Karpas-422 (cell line): ENCODE data around the gene SLC24A4. TPM values are rescaled to one million over a fixed set of nuclear protein-coding genes. Genes with fewer than 3 reads are reported as not detected.

Experiments
- DNase-seq: peaks from one replicate; pipeline ENCODE4 v3.0.0-alpha.2; 2015
- H2AFZ ChIP-seq: fragments of 200-600 bp; sonication (generic); 2 replicates; pipeline ENCODE4 v1.6.1; 2014; ENCODE audit warnings: antibody characterized with exemption, low read length, mixed read lengths
- H3K27ac ChIP-seq: fragments of 200-600 bp; sonication (generic); 2 replicates; pipeline ENCODE4 v1.5.1; 2014; ENCODE audit warnings: mild to moderate bottlenecking, low read length, moderate library complexity
- H3K27me3 ChIP-seq: fragments of 200-600 bp; sonication (generic); 2 replicates; pipeline ENCODE4 v1.6.1; 2014; ENCODE audit warnings: low read length, mixed read lengths
- H3K36me3 ChIP-seq: fragments of 200-600 bp; sonication (generic); 2 replicates; pipeline ENCODE4 v1.6.1; 2014; ENCODE audit warnings: low read length, mixed read lengths; ENCODE audit not compliant: insufficient read depth
- H3K4me1 ChIP-seq: fragments of 200-600 bp; sonication (generic); 2 replicates; pipeline ENCODE4 v1.6.1; 2014; ENCODE audit warnings: mild to moderate bottlenecking, low read length, mixed read lengths
- H3K4me2 ChIP-seq: fragments of 200-600 bp; sonication (generic); 2 replicates; pipeline ENCODE4 v1.6.1; 2014; ENCODE audit warnings: low read length, low read depth, mild to moderate bottlenecking; ENCODE audit not compliant: poor library complexity, severe bottlenecking
- H3K4me3 ChIP-seq: fragments of 200-600 bp; sonication (generic); 2 replicates; pipeline ENCODE4 v1.5.1; 2014; ENCODE audit warnings: mild to moderate bottlenecking, antibody characterized with exemption, low read length, mixed read lengths
- H3K79me2 ChIP-seq: fragments of 200-600 bp; sonication (generic); 2 replicates; pipeline ENCODE4 v1.6.1; 2014; ENCODE audit warnings: mild to moderate bottlenecking, low read length, mixed read lengths
- H3K9ac ChIP-seq: fragments of 200-600 bp; sonication (generic); 2 replicates; pipeline ENCODE4 v1.6.0; 2014; ENCODE audit warnings: low read length
- H3K9me2 ChIP-seq: fragments of 200-600 bp; sonication (generic), shearing (Covaris generic); replicated peaks from 2 replicates; pipeline ENCODE4 v1.6.0; 2014; ENCODE audit warnings: mild to moderate bottlenecking, low read length, moderate library complexity; ENCODE audit not compliant: insufficient read depth
- H3K9me3 ChIP-seq: fragments of 300-700, 200-600 bp; sonication (generic); 2 replicates; pipeline ENCODE4 v1.6.1; 2014; ENCODE audit warnings: low read length, mixed read lengths
- H4K20me1 ChIP-seq: fragments of 200-600 bp; sonication (generic); 2 replicates; pipeline ENCODE4 v1.6.1; 2014; ENCODE audit warnings: mild to moderate bottlenecking, antibody characterized with exemption, low read length, low read depth; ENCODE audit not compliant: insufficient read depth
- total RNA-seq: library from RNA; depleted of rRNA; stranded (reverse); fragments of >200 nt; shearing (Covaris generic); gene quantifications from 2 replicates; pipeline ENCODE4 v1.2.3, GENCODE V29; 2014; ENCODE audit warnings: low replicate concordance

The SLC24A4 gene
- total RNA-seq, 1 experiment from 2014 or later: not detected

DNA sequence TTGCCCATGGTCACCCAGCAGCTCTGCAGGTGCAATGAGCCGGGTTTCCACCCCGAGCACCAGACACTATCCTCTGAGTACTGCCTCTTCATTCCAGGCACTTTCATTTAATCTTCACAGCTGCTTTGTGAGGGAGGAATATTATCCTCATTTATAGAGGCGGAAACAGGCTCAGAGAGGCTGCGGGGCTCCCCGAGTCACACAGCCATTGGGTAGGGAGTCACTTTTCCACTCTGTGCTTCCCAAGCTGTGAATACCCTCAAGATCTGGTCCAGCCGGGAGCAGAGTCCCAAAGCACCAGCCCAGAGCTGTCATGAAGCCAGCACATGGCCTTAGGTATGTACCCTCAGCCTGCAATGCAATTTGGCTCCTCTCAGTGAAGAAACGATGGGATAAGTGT, 138.9 kb downstream of the SLC24A4 start:
- H3K9me2 ChIP-seq: no peaks in the 10 kb centered on the region
- H3K27ac ChIP-seq: no peak overlapping the region

DNA sequence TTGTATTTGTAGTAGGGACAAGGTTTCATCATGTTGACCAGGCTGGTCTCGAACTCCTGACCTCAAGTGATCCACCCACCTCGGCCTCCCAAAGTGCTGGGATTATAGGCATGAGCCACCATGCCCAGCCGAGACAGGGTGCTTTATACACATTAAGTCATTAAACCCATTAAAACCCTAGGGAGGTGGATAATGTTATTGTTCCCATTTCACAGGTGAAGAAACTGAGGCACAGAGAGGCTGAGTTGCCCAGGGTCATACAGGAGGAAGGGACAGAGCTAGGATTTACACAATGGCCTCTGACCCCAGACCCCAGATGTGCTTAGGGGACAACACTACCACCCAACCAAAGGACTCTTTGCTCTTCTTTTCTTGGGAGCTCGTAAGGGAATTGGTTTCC, 139.6 kb downstream of the SLC24A4 start:
- Histone ChIP-seq H2AFZ (no peak overlapping the region), H3K9me3 (peaks cover 11% of the 10 kb centered on the region), H3K27ac (no peak overlapping the region), H3K4me3 (no peak overlapping the region), H3K79me2 (no peaks in the 10 kb centered on the region), H3K4me2 (no peak overlapping the region), H3K4me1 (no peaks in the 10 kb centered on the region), H3K27me3 (peaks cover 4% of the 10 kb centered on the region; the same call in 1 of the 2 replicates), H3K9me2 (no peaks in the 10 kb centered on the region), H3K9ac (no peak overlapping the region), H3K36me3 (no peaks in the 10 kb centered on the region), H4K20me1 (0 out of 2 replicates have a peak, but pooled peaks cover 3% of the 10 kb centered on the region)
- DNase-seq: no peak

More for the DNA sequence above, 138.9 kb downstream of the SLC24A4 start:
- Histone ChIP-seq H3K4me1 (no peaks in the 10 kb centered on the region), H3K4me2 (no peak overlapping the region), H3K79me2 (no peaks in the 10 kb centered on the region), H3K36me3 (no peaks in the 10 kb centered on the region), H2AFZ (no peak overlapping the region), H4K20me1 (0 out of 2 replicates have a peak, but pooled peaks cover 3% of the 10 kb centered on the region), H3K27me3 (peaks cover under 1% of the 10 kb centered on the region; the same call in 1 of the 2 replicates), H3K9ac (no peak overlapping the region), H3K9me3 (peaks cover 5% of the 10 kb centered on the region), H3K4me3 (no peak overlapping the region)
- no peak for DNase-seq

- no peaks in the 10 kb centered on the region for H3K79me2 ChIP-seq
- H4K20me1 ChIP-seq: 0 out of 2 replicates have a peak, but pooled peaks cover 3% of the 10 kb centered on the region
- peaks cover 4% of the 10 kb centered on the region; the same call in 1 of the 2 replicates for H3K27me3 ChIP-seq
- no peak overlapping the region for H3K4me3 ChIP-seq
- H3K4me1 ChIP-seq: no peaks in the 10 kb centered on the region
- no peak for DNase-seq
- no peaks in the 10 kb centered on the region for H3K36me3 ChIP-seq
- no peak overlapping the region for H2AFZ ChIP-seq
- H3K9me2 ChIP-seq: no peaks in the 10 kb centered on the region
- no peak overlapping the region for H3K9ac ChIP-seq
- H3K9me3 ChIP-seq: peaks cover 13% of the 10 kb centered on the region
- H3K27ac ChIP-seq: no peak overlapping the region
- H3K4me2 ChIP-seq: no peak overlapping the region
These were observed 140.2 kb downstream of the SLC24A4 start for GRCh38 chr14:92463141-92463540.

- H3K36me3 ChIP-seq: no peaks in the 10 kb centered on the region
- no peaks in the 10 kb centered on the region for H3K79me2 ChIP-seq
- H3K9ac ChIP-seq: no peak overlapping the region
- no peak overlapping the region for H3K4me3 ChIP-seq
- no peak overlapping the region for H3K27ac ChIP-seq
- peaks cover 4% of the 10 kb centered on the region; the same call in 1 of the 2 replicates for H3K27me3 ChIP-seq
- H3K9me3 ChIP-seq: peaks cover 13% of the 10 kb centered on the region
- no peak overlapping the region for H2AFZ ChIP-seq
- no peak for DNase-seq
- H3K4me1 ChIP-seq: no peaks in the 10 kb centered on the region
- 0 out of 2 replicates have a peak, but pooled peaks cover 3% of the 10 kb centered on the region for H4K20me1 ChIP-seq
- no peak overlapping the region for H3K4me2 ChIP-seq
- no peaks in the 10 kb centered on the region for H3K9me2 ChIP-seq
These were observed 141.2 kb downstream of the SLC24A4 start for GRCh38 chr14:92464156-92464555.

- no peaks in the 10 kb centered on the region for H3K79me2 ChIP-seq
- no peak overlapping the region for H2AFZ ChIP-seq
- peaks cover 16% of the 10 kb centered on the region for H3K9me3 ChIP-seq
- 0 out of 2 replicates have a peak, but pooled peaks cover 3% of the 10 kb centered on the region for H4K20me1 ChIP-seq
- DNase-seq: no peak
- H3K4me2 ChIP-seq: no peak overlapping the region
- H3K4me3 ChIP-seq: no peak overlapping the region
- no peaks in the 10 kb centered on the region for H3K4me1 ChIP-seq
- H3K27ac ChIP-seq: no peak overlapping the region
- H3K27me3 ChIP-seq: peaks cover 4% of the 10 kb centered on the region; the same call in 1 of the 2 replicates
- H3K9me2 ChIP-seq: no peaks in the 10 kb centered on the region
- H3K9ac ChIP-seq: no peak overlapping the region
- H3K36me3 ChIP-seq: no peaks in the 10 kb centered on the region
These were observed 141.8 kb downstream of the SLC24A4 start for GRCh38 chr14:92464716-92465115.

DNA sequence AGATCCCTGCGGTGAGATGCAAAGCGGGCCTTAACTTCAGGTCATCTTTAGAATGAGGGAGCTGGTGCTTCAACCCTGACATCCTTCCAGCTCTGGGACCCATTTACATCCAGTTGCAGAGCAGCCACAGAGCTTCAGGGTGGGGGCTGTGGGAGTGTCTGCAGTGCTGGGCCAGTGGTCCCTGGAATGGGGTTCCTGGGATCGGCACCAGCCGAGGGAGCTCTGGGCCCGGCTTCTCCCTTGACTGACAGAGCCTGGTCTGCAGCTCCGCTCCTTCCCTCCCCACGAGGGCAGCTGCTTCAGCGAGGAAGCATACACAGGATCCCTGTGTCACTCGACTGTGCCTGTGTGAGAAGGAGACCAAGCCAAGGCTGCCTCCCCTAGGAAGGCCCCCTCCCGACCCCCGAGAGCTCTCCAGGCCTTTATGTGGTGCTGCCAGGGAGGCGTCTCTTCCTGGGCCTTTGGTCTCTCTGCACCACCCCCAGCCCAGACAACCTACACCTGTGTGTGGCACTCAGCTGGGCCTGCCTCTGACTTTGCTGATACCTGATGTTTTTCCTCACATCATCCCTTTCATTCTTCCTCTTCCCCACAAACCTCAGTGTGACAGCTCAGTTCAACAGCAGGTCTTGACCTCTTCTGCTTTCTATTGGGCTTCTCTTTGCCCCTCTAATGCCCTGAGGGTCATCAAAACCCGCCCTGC, 142.5 kb downstream of the SLC24A4 start:
- H3K27me3 ChIP-seq: peaks cover 4% of the 10 kb centered on the region; the same call in 1 of the 2 replicates
- H3K9me2 ChIP-seq: no peaks in the 10 kb centered on the region
- no peak overlapping the region for H2AFZ ChIP-seq
- H4K20me1 ChIP-seq: 0 out of 2 replicates have a peak, but pooled peaks cover 3% of the 10 kb centered on the region
- no peak overlapping the region for H3K4me3 ChIP-seq
- no peaks in the 10 kb centered on the region for H3K4me1 ChIP-seq
- no peak overlapping the region for H3K9ac ChIP-seq
- no peak overlapping the region for H3K27ac ChIP-seq
- H3K79me2 ChIP-seq: no peaks in the 10 kb centered on the region
- DNase-seq: no peak
- no peaks in the 10 kb centered on the region for H3K36me3 ChIP-seq
- peaks cover 16% of the 10 kb centered on the region for H3K9me3 ChIP-seq
- H3K4me2 ChIP-seq: no peak overlapping the region

DNA sequence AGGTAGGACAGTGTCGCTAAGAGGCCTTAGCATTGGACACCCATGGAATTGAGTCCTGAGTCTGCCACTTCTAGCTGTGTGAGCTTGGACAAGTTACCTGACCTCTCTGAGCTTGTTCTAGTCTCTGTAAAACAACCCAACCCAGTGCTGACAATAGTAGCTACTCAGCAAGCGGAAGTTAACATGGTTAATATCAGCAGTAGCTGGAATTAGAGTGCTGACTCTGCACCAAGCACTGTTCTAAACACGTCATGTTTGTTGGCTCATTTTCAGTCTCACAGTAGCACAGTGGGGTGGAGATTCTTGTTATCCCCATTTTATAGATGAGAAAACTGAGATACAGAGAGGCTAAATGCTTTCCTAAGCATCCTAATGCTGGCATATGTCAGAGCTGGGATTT, 143.1 kb downstream of the SLC24A4 start:
- Histone ChIP-seq H3K36me3 (no peaks in the 10 kb centered on the region), H2AFZ (no peak overlapping the region), H4K20me1 (0 out of 2 replicates have a peak, but pooled peaks cover 3% of the 10 kb centered on the region), H3K4me2 (no peak overlapping the region), H3K9me2 (no peaks in the 10 kb centered on the region), H3K27me3 (peaks cover 4% of the 10 kb centered on the region; the same call in 1 of the 2 replicates), H3K4me1 (no peaks in the 10 kb centered on the region), H3K27ac (no peak overlapping the region), H3K9ac (no peak overlapping the region), H3K4me3 (no peak overlapping the region), H3K9me3 (peaks cover 16% of the 10 kb centered on the region), H3K79me2 (no peaks in the 10 kb centered on the region)
- no peak for DNase-seq

GRCh38 chr14:92469515-92469914, 146.6 kb downstream of the SLC24A4 start:
- H3K27ac ChIP-seq: no peak overlapping the region
- H3K4me3 ChIP-seq: no peak overlapping the region
- no peak overlapping the region for H3K4me2 ChIP-seq
- H3K36me3 ChIP-seq: no peaks in the 10 kb centered on the region
- H3K4me1 ChIP-seq: no peaks in the 10 kb centered on the region
- H4K20me1 ChIP-seq: no peaks in the 10 kb centered on the region
- no peaks in the 10 kb centered on the region for H3K79me2 ChIP-seq
- peaks cover 16% of the 10 kb centered on the region for H3K9me3 ChIP-seq
- peaks cover 4% of the 10 kb centered on the region; the same call in 1 of the 2 replicates for H3K27me3 ChIP-seq
- no peaks in the 10 kb centered on the region for H3K9me2 ChIP-seq
- H2AFZ ChIP-seq: no peak overlapping the region
- DNase-seq: no peak
- no peak overlapping the region for H3K9ac ChIP-seq
